Stimulated activated CD8-positive, alpha-beta memory T cell treated with anti-CD3 and anti-CD28 coated beads, Interleukin-12 subunit alpha, Interleukin-12 subunit beta, amount 100 ng/mL, for 24 hours (primary cell): ENCODE data around the gene CADPS2.
"Not testable (repeated sequence)": the region's sequence is repeated elsewhere in the genome, so short reads cannot be mapped to it uniquely, and the experiment has no call there.

Experiments
- DNase-seq: peaks from one replicate; pipeline ENCODE4 v3.0.0-alpha.2; 2020; ENCODE audit errors: extremely low read depth

Gene CADPS2

DNA sequence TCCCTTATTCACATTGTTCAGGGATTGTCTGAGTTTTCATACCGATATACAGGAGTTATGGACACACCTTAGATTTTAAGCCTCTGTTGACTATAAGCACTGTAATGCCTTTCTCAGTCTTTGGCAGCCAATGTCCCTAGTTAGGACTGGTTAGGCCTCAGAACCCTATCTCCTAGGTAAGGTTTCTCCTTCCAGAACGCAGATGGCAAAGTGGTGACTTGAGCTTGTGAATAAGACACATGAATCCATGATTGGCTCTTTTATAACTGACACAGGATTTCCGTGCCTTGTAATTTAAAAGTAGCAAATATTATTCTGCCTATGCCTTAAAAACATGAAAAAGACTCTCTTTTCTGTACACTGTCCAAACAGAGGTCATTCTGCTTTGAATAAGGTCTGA, 171.1 kb downstream of the CADPS2 start:
- no peak for DNase-seq

DNA sequence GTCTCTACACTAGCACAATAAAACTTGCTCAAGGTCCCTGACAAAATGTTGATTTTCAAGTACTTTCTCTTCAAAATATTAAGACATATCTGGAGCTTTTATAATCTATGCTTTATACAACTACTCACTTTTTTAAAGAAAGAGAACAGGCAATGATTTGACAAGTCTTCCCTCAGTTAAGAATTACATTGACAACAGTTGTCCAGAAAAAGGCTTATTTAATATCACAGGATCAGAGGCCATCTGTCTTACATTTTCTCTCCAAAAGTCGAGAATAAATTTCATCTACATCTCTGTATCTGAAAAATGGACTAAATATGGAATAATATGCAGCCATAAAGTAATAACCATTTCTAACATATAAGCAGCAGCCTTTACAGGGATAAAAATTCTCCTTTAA, 175.3 kb downstream of the CADPS2 start:
- no peak for DNase-seq

DNA sequence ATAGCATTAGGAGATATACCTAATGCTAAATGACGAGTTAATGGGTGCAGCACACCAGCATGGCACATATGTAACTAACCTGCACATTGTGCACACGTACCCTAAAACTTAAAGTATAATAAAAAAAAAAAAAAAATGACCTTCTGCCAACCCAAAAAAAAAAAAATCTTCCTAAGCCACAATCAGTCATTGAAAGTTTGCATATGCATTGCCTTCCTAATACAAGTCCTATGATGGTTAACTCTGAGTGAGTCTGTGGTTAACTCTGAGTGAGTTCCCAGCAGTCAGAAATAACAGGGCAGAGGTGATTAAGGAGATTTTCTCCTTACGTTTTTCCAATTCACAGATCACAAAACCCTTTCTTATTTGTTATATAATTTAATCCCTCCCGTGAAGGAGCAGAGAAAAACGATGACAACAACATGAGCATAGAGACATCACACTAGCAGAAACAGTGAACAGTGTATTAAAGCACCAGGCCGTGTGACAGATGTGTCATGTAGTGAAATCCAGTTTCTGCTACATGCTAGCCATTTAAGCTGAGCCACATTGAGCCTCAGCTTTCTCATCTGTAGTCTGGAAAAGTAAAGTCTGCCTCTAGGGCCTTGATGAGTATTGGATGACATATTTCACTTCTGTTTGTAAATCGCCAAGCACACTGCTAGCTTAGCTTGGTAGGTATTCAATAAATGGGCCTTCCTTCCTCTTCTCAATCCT, 176.2 kb downstream of the CADPS2 start:
- no peak for DNase-seq

DNA sequence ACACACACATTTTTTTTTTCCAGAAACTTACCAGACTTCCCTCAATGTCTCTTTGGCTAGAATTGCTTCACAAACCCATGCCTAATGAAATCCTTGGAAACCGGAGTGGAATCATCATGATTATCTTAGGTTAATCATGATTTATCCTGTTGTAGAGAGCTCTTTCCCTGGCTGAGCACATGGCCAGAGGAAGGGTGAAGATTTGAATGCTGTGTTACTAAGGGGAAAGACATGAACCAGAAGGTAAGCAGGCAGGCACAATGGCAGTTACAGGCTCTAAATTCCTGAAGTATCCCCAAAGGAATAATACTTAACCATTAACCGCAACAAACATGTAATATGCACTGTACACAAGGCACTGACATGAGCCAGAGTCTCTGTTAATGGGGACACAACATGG, 179.4 kb downstream of the CADPS2 start:
- DNase-seq: no peak

DNA sequence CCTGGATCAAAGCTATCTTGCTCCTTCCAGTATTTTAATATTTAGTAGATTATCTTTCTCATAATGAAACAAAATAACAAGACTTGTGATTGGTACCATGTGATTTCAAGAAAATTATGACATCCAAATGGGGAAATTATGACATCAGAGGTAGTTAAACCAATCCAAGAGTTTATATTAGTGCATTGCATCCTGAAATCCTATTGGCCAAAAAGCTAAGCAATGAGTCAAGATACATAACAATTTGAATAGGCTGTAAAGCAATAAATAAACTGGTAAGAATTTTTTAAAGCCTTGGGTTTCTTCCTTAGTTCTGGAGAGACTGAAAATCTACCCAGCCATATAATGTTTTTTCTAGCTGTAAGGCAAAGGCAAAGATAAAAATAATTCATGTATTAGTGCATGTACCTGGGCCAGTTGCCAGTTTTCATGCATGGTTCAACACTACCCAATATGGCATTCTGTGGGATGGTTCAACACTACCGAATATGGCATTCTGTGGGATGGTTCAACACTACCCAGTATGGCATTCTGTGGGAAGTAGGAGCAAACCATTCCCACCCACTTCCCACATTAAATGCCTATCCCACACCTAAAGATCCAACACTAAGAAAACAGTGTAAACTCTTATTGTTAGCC, 183.3 kb downstream of the CADPS2 start, which contains the start of gene RNF148:
Gene RNF148, minus strand, starts transcription at position 51 of the 639 bp plus-strand sequence. CDS start 172 bp downstream, outside the sequence.
- DNase-seq: no peak

DNA sequence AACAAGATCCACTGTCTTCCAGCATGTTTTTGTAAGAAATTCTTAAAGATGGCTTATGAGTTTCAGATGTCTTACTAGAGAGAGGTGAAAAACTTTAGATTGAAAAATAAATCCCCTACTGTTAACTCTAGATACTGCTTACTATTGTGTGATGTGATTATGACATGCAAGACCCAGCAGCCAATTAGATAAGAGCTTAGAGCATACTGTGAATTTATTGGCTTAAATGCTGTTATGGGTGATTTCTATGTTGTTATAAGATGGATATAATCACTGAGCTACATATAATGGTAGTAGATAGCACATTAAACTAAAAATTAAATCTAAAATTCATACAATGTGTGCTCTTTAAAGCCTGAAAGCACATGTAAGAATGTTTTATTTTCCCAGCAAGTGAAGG, 187.2 kb downstream of the CADPS2 start, which contains the start of gene RNF133:
Gene RNF133, minus strand, starts transcription at position 101 of the 400 bp plus-strand sequence. CDS start 199 bp downstream, outside the sequence.
- no peak for DNase-seq

DNA sequence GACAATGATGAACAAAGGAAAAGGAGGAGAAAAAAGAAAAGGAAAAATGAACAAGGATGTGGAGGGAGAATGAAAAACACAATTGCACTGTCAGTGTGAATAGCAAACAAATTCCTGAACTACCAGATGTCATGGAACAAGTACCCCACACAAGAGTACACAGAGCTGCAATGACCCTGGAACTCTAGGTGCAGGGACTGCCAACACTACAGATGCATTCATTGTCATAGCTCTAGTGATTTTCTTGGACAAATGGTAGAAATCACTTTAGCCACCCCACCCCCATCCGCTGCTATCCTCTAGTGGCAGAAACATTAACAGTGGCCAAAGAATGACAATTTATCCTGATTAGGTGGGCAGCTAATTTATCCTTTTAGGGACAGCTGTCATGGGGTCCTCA, 190.4 kb downstream of the CADPS2 start:
- DNase-seq: no peak

DNA sequence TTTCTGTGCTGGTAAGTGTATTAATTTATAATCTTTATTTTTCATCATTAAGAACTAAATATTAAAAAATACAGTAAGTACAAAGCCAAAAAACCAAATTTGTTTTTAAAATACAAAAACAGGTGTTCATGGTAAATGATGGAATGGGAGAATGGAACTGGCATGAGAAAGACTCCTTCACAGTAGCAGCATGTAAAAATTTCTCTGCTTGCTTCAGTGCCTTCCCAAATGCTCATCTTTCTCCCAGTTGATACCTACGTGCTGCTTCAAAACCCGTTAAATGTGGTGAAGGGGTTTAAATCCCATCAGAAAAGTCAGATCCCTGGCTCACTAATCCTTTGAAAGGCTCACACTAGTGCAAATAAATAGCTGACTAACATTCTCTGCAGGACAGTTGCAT, 191.6 kb downstream of the CADPS2 start:
- no peak for DNase-seq

DNA sequence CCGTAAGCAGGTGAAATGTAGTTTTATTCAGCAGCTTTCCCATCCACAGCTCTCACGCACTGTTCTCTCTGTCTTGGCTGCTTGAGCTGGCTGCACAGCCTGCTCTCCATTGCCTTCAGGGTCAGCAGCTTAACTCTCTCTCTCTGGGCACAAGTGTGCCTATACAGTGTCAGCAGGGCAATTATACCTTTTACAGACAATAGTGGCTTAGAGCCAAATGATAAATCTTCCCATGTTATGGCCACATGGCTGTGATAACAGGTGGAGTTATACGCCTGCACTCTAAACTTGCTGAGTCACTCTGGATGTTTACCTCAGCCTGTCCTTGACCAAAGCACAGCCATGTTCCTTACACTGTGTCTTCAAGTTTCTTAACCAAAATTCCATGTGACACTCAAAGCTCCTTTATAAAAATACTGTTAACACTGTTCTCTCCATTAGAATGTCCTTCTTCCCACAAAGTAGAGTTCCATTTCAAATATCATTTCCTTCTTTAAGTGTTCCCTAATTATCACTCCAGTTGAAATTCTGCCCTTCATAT, 193.4 kb downstream of the CADPS2 start:
- no peak for DNase-seq

DNA sequence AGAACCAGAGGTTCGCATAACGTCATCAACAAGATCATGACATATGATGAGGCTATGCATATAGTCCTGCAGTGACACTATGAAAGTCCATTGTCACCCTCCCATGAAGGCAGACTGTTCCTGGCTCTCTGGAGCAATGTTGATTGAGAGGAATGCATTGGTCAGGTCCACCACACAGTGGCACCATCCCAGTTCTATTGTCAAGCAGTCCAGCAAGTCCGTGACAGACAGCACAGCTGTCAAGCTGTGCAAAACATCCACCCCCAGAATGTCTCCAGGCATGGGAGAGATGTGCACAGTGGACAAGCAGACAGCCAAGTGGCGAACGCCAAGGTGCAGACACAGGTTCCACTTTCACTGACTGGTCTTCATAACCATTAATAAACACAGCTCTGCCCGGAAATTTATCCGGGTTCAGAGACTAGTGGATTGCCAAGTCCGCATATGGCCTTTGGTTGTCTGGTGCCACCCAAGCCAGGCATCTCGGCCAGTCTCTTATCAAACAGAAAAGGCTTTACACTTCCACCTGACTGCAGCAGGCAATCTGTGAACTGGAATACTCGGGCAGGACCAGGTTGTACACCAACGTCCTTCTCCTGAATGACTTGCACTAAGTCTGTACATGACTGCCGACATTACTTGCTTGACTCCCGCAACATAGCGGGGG, 194.6 kb downstream of the CADPS2 start:
- DNase-seq: no peak

DNA sequence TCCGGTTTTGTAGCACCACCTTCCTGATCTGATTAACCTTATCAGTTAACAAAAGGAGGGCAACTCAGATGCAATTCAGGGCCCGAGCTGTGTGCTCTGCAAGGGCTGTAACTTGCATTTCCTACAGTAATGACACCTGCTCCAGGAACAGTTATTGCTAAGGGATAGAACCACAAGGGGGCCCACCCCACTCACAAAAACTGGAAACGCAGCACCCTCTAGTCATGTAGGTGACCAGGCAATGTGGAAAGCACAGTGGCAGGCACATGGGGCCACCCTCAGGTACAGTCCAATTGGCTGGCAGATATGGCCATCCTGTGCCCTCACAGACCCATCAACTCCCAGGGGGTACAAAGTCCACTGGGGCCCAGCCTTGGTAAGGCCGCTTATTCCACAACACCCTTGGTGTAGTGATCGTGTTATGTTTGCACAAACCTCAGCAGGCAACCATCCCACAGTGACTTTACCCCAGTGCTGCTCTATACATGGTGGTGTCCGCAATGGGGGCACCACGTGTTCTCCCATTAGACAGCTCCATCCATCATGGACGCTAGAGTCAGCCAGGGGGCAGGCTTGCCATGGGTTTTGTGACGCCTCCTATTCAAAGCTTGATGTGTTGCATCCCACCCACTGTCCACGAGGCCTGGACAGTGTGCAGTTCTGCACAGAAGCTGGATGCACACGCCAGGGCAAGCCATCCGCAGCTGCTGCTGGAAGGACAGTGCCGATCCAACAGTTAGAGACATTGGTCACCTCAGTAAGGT, 196.7 kb downstream of the CADPS2 start:
- no peak for DNase-seq

DNA sequence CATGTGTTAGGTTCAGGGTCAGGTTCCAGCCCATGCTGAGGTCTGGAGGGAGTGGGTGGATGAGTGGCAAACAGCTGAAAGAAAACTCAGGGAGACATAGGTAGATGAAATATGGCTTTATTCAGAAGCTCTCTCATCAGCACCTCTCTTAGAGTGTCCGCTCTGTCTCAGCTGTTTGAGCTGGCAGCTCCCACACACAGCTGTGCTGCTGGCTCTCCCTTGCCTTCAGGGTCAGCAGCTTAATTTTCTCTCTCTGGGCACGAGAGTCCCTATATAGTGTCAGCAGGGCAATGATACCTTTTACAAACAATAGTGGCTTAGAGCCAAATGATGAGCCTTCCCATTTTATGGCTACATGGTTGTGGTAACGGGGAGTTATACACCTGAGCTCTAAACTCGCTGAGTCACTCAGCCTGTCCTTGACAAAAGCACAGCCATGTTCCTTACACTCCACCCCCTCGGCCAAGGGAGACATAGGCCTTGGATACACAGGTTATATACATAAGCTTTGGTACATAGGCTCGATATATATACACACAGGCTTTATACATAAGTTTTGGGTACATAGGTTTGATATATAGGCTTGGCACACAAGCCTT, 197.8 kb downstream of the CADPS2 start:
- DNase-seq: no peak

DNA sequence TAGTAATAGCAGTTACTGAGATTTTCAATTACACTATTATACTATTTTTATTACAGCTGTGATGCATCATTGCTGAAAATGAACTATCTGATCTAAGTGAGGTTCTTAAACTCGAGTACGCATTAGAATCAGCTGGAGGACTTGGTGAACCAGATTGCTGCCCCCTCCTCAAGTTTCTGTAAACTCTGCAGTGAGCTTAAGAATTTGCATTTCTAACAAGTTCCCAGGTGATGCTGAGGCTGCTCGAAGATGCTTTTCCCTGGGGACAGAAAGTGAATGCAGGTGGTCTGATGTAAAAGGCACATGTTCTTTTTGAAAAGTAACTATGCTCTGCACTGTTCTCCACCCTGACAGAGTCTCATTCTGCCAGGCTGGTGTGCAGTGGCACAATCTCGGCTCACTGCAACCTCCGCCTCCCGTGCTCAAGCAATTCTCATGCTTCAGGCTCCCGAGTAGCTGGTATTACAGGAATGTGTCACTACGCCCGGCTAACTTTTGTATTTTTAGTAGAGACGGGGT, 199.8 kb downstream of the CADPS2 start:
- DNase-seq: no peak

DNA sequence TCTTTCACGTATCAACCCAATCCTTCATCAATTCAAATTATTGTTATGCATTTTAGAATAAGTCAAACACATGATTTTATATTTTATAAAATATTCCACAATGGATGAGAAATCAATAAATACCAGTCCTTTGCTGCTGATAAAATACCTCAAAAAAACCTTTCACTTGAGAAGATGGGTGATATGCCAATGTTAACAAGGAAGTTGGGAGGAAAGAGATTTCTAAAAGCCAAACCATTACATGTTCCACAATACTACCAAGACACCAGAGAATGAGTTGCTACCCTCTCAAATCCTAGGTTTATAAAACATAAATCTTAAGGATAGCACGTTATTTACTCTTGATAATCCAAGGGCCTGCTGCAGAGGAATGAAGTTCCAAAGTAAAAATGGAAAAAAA, 201.8 kb downstream of the CADPS2 start:
- DNase-seq: no peak

DNA sequence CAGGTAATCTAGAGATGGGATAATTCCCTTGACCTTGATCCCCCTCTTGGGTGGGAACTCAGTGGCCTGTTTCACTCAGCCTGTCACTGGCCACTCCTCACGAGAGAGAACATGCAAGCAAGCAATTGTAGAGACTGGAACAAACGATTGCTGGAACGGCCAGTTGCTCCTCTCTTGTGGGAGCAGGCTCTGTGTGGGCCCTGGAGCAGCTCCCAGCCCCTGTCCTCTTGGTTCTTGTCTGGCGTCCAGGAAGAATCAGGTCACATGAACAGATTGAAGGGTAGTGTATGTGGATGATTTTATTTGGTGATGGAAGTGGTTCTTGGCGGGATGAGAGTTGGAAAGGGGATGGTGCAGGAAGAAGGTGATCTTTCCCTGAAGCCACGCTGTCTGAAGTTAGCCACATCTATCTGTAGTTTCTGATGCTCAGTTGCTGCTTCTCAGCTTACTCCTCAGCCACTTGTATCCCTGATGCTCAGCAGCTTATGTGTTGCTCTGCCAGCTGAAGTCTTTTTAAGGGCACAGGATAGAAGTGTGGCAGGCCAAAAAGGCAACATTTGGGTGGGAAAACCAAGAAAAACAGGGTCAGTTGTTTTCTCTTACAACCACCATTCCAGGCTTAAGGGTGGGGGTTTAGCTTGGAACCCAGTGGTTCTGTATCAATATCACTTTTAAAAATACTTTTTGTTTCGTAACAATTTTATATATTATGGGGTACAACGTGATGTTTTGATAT, 203.3 kb downstream of the CADPS2 start:
- DNase-seq: no peak

DNA sequence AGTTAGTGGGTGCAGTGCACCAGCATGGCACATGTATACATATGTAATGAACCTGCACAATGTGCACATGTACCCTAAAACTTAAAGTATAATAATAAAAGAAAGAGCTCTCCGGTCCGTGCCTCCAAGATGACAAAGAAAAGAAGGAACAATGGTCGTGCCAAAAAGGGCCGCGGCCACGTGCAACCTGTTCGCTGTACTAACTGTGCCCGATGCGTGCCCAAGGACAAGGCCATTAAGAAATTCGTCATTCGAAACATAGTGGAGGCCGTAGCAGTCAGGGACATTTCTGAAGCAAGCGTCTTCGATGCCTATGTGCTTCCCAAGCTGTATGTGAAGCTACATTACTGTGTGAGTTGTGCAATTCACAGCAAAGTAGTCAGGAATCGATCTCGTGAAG, 205.1 kb downstream of the CADPS2 start:
- not testable (repeated sequence) for DNase-seq

DNA sequence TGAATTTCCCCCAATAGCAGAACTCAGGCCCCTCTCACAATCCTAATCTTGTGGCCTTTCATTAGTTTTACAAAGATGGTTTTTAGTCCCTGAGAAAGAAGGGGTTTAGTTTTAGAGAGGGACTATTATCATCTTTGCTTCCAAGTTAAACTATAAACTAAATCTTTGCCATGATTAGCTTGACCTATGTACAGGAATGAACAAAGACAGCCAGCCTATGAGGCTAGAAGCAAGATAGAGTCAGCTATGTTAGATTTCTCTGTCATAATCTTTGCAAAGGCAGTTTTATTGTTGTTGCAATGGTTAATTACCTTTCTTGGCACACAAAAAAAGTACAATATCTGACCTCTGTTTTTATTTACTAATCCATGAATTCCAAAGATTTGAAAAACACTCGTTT, 206.4 kb downstream of the CADPS2 start:
- no peak for DNase-seq

DNA sequence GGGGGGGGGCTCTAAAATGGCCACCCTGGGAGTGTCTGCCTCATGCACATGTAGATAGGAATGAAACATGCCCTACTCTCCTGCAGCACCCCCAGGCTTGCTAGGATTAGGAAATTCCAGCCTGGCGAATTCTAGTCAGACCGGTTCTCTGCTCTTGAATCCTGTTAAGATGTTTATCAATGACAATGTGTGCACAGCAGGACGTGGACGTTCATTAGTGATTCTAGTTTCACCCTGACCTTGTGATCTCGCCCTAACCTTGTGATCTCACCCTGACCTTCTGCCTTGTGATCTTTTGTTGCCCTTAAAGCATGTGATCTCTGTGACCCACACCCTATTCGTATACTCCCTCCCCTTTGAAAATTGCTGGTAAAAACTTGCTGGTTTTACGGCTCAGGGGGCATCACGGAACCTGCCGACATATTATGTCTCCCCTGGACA, 207.0 kb downstream of the CADPS2 start:
- not testable (repeated sequence) for DNase-seq

DNA sequence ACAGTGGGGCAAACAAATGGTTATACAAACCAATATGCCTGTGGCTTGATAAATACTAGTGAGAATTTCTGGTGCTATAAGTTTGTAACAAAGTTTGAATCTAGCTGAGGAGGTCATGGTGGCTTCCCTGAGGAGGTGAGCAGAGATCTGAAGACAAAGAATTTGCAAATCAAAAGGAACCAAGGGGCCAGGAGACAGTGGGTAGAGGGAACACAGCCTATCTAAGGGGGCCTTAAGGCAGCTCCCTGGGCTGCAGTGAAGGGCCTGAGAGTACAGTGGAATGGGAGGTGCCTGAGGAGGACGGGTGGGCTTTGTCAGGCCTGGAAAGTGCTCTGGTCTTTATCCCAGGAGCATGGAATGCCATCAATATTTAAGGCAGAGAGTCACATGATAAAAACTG, 209.1 kb downstream of the CADPS2 start:
- DNase-seq: no peak

DNA sequence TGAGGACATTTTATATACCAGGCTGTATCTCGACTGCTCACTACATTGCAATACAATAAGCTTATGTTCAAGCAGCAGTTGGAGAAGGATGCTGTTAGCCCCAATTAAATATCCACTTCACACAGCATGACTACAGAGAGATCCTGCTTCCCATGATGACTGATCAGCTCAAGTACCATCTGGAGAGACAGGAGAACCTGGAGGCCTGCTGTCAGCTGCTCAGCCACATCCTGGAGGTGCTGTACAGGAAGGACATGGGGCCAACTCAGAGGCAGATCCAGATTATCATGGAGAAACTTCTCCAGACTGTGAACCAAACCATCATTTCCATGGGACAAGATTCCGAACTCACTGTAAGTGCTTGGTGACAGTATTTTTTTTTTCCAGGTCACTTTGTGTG, 209.8 kb downstream of the CADPS2 start:
- no peak for DNase-seq
